GM18868 (cell line): ENCODE results near the gene KCNMA1.
A peak's percentile ranks its signal among the peaks of the same experiment; 100 is the strongest.

Experiments used
- ATAC-seq: cut with Tn5 transposase; IDR thresholded peaks from one replicate; pipeline ENCODE4 v1.9.1; 2021; ENCODE audit warnings: mild to moderate bottlenecking, moderate library complexity; ENCODE audit not compliant: unreplicated experiment

KCNMA1 gene

DNA sequence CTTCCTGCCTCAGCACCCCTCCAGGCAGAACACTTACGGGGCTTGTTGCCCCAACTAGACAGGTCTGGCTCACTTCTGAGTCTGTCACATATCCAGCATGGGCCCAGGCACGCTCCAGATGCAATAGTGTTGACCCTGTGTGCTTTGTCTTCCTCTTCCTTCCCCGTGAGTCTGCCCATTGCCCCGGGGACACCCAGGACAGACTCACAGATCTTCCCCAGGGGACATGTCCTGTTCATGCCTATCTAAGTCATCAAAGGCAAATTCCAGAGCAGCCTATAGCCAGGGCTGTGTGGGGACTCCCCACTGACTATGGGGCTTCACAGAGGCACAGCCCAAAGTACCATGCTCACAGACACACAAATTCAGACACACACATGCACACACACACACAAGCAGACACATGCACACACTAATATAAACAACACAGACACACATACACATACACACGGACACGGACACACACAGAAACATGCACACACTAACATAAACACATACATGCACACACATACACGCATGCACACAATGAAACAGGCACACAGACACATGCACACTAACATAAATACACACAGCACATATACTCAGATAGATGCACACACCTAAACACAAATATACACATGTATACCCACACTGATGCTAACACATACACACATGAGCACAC lies 175.8 kb downstream of the KCNMA1 start:
- peak; percentile 63 for ATAC-seq

DNA sequence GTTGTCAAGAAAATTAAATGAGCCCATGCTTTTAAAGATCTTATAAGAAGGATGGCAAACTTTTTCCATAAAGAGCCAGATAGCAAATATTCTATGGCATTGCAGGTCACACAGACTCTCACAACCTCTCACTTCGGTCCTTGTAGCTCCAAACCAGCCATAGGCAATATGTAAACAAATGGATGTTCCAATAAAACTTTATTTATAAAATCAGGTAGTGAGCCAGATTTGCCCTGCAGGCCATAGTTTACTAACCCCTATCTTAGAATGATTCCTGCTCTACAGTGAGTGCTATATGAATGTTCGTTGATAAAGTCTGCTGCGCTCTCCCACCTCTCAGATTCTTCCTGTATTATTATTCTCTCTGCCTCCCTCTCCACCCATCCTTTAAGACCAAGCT lies 177.7 kb downstream of the KCNMA1 start:
- ATAC-seq: no peak

DNA sequence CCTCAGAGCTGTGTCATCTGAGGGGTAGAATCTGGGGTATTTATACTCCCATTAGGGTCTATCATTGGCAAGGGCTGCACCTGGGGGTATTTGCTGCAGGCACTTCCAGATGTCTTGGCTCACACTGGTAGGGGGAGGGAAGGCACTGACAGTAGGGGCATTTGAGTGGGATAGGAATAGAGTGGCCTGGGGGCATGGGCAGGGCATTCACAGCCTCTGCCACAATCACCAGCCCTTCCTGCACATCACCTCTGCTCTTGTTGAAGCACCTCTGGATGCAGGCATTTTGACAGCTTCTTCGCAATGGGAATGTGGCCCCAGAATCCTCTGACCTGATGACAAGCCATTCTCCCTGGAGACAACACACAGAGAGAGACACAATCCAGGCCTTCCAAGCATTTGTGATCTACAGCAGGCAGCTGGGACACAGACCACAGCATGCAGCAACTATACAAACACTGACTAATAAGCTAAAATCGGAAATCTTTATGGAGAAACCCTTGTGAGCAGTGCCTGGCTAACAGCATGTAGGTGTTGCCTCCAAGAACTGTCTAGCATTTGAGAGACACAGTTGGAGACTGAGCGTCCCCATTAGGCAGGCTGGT lies 178.5 kb downstream of the KCNMA1 start:
- no peak for ATAC-seq

DNA sequence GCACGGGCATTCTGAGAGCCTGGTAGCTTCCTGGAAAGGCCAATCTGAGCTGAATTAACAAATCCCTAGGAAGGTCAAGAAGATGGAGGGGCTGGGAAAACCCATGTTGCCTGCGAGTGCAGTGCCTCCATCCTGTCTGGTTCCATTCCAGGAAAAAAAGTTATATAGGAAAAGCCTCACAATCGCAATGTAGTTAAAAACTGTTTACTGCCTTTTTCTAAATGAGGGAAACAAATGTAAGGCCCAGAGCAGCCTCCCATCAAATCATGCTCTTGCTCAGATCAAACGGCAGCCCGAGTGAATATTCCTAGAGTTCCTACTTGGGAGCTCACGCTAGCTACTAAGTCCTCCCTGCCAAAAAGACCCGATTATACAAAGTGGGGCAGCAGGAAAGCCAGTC lies 179.9 kb downstream of the KCNMA1 start:
- ATAC-seq: no peak

DNA sequence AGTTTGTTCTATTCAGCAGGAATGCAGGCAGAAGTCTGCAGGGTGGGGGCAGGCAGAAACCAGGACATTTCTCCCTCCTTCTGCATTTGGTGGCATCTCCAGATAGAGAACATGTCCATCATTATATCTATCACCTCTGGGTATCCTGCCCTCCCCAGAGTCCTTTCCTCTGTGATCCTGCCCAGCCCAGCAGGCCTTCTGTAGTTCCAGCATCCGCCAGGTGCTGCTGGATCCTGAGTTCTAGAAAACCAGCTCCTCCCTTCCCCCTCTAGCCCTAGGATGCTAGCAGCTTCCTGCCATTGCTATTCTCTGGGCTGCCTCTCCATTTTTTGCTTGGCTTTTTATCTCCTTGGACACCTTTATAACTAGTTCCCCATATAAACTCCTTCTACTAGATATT lies 180.3 kb downstream of the KCNMA1 start:
- ATAC-seq: no peak

DNA sequence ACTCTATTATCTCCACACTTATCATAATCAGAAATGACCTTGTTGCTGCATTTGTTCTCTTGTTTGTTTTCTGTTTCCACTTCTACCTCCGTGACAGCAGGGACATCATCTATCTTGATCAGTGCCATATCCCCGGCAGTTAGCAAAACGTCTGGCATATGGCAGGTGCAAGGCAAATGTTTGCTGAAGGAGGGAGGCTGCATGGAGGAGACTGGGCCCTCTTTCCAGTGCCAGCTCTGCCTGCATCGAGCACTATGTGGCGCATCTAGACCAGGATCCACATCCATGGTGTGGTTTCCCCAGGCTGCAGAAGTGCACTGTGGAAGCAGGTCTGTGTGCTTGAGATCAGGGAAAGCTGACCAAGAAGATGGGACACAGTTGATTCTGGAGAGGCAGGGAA lies 181.2 kb downstream of the KCNMA1 start:
- ATAC-seq: no peak

DNA sequence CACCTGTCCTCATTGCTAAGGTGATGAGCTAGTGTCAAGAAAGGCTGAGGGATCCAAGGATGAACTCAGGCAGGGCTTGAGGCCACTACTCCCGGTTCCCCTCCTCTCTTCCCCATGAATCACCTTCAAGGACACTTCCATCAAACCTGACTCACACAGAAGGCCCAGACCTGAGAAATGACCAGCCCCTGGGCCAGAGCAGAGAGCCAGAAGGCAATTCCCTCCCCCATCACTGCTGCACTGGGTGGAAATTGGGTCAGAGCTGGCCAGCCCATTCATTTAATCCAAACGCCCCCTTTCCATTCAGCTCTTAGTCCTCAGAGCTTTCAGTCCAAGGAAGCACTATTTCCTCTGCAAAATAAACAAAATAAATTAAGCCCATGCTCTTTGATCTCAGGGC lies 182.0 kb downstream of the KCNMA1 start:
- ATAC-seq: no peak

DNA sequence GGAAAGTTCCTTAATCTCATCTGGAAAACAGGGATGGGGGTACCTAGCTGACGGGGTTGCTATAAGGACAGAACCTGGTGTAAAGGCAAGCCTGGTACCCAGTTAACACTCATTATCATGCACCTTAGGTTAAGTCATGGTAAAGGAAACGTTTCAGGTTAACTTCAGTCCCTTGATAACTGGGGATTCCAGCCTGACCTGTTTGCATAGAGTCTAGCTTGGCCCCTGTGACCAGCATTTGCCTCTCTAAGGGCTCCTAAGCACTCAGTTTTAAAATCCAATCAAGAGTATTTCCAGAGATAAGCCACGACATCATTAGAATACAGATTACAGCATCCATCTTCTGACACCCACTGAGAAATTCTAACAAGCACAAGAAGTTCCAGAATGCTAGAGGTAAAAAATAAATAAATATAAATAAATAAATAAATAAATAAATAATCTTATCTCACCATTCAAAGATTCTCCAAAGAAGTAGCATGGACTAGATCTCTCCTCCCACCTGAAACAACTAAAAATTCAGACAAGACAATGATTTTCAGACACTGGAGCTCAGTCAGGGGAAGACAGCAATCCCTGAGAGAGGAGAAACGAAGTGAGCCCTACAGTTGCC lies 184.6 kb downstream of the KCNMA1 start:
- no peak for ATAC-seq

DNA sequence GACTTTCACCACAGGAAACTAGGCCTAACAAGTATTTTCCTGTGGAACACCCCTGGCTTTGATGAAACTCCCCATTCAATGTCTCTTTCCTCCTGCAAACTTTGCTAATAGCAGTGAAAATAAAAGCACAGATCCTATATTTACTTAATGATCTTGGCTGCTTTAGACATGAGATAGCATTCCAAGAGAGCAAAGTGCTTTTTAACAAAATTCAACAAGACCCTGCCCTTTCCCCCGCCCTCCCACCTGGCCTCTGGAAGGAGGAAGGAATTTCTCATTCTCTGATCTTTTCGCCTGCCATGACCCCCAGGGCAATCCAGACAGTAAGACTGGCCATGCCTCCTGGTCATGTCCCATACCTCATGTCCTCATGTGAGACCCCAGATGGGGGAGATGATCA lies 185.7 kb downstream of the KCNMA1 start:
- no peak for ATAC-seq

DNA sequence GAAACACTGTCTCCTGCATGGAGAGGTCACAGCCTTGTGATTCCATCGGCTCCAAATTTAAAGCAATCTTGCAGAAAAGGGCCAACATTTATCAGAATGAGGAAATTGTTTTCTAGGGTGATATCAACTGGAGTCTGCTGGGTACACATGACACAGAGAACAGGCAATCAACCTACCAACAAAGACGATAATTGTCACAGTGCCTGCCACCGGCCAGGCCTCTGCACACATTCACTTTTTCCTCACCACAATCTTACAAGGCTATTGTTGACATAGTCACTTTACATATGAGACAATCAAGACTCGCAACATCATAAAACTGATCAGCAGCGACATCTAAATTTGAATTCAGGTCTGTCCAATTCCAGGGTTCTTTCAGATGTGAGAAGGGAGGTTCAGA lies 189.4 kb downstream of the KCNMA1 start:
- ATAC-seq: no peak

DNA sequence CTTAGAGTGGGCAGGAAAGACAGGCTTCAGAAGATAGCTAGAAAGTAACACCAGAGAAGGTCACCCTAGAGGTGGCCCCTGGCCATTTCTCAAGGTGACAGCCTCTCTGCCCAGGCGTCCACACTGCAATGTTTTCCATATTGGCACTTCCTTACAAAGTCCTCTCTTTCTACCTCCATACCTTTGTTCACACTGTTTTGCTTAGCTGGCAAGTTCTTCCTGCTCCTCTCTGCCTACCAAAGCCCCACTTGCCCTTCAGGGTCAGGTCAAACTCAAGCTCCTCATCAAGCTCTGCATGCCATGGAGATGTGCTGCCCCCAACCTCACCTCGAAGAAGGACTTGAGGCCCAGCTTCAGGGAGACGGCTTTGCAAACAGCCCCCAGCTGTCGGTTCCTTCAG lies 190.9 kb downstream of the KCNMA1 start:
- ATAC-seq: no peak

DNA sequence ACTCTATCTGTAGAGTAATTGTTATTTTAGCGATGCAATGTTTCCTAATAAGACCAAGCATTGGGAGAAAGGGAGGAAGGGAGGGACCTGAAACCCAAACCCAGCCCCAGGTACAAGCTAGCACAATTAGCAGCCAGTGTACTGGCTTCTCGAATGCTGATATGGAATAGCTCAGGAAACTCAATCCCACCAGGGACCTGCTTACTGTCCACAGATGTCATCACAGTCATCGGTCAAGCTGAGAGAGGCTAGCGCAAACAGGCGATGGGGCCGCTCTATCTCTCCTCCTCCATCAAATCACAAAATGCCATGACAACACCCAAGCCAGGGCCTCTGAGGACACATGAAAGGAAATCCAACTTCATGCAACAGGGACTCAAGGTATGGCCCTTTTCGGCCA lies 192.1 kb downstream of the KCNMA1 start:
- no peak for ATAC-seq

DNA sequence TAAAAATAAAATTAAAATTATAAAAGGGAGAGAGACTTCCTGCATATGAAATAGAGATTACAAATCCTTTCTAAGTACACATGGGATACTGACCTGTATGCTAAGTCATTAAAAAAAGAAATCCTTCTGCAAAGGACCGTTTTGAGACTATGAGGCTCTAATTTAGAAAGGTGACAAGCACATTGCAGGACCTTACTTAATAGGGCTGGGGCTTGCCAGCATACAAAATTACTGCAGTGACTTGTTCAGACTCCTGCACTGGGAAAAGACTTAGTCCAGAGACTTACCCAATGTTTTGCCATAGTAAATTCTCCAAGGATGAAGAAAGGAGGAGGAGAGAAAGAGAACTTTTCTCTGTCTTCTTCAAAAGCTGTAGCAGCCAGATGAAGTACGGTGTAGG lies 193.6 kb downstream of the KCNMA1 start:
- no peak for ATAC-seq

DNA sequence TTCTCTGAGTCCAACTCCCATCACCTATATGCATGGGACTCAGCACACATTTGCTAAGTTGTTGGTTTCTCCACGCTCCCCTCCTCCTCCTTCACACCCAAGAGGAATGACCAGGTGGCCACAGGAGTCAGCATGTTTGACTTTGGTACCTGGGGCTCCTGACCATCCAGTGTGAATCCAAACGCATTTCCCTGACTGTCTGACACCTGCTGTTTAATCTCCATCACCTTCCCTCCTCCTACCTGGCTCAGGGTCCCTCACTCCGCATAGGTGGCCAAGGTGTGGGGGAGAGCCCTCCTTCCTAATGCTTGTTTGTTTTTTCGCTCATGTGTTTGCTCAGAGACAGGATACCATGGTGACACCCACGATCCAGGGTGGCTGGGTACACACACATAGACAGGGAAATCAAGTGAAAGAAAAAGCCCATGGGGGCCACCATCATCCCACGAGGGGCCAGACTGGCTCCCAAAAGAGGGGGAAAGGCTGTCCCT lies 194.9 kb downstream of the KCNMA1 start:
- ATAC-seq: no peak

DNA sequence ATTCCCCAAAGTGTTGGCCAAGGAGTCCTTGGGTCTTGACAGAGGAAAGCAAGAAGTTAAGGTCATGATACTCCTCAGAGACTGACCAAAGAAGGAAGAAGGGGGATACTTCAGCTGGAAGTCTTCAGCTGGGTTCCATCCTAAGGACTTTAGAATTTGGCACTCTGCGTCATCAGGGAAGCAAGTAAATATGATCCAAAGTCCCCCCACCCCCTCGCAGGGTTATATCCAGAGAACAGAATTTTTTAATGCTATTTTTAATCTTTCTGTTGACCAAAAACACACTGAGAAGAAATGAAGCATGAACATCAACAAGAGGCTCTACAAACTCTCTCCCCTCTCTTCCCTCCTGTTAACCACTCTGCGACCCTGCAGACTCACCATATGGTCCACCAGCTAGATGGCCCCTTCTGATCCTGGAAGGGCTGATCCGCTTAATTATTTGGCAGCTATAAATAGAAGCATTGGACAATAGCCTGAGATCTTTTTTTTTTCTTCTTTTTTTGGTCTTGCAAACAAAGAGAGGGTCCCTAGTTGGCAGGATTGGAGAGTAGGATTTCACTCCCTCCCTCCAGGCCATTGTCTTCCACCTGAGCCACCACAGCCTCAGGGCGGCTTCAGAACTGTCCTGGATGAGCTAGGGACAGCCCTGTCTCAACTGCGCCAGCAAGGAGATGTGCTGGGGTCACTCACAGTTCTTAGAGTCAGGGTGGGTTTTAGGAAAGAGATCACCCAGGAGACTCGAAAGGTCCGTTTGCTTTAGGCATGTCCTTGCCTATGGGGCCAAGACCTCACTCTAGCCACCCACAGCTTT lies 196.0 kb downstream of the KCNMA1 start:
- no peak for ATAC-seq

DNA sequence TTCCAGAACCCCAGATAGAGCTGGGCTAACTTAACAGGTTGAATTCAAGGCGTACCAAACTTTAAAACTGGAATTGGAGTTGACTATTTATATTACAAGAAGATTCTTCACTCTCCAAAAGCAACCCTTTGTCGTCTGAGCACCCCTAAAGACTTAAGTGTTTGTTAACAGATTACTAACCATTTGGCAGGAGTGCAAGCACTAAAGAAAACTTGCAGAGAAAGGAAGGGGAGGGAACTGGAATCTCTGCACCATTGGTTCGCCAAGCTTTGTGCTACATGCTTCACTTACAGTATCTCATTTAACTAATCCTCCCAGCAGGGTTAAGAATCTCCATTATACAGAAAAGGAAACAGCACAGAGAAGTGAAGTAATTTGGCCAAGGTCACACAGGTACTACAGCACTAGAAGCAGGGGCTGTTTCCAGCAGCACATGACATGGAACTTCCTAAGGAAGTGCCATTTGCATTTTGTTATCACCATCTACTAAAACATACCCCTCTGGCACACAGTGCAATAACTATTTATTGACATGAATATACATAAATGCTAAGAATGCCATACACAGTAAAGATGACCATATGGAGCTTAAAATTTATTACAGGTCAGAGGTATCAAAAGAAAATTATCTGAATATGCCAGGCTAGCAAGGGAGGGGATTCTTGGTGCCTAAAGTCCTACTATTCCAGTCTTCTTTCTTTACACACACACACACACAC lies 201.2 kb downstream of the KCNMA1 start:
- no peak for ATAC-seq

DNA sequence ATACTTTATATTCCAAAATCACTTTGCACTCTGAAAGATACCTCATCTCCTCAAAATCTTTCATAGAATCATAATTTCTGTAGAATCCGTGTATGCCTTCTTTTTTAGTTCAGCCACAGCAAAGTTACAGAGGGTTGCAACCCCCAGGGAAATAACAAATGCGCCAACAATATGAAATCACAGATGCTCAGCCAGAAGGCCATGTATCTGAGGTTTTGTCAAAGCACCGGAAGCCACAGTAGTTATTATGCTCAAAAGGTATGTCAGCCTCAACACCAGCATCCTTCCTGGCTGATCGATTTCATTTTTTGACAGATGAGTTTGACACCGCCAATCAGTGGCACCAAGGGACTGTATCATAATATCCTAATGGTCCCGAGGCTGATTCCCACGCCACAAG lies 204.1 kb downstream of the KCNMA1 start:
- no peak for ATAC-seq

DNA sequence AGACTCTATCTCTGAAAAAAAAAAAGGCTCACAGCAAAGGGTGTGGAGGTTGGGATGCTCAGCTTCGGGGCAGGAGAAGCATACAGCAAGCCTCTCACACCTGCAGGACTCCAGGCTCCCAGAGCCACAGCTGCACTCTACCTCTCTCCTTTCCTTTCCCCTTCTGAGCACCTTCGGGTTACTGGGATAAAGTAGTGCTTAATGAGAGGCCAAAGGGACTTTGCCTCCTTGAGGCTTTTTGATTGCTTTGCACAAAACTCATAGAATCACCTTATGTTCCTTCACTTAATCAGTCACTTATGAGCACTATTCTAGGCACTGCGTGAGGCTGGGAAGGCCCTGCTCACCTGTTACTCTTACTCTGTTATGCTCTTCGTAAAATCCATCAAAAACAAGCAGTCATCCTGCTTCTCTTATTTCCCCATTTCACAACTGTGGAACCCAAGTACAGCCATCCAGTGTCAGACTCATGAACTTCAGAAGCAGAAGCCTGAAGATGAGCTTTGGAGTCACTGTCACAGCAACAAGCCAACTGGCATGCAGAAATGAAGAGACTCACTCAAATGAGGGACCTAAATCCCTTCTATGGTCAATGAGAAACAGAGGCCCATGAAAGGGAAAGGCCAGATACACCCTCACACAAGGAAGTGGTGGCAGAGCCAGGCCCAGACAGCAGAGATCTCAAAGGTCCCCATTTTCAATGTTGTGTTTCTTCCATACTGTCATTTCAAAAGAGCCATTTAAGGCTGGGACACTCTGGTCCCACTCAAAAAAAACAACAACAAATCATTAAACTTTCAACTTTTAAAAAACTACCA lies 205.4 kb downstream of the KCNMA1 start:
- ATAC-seq: no peak

DNA sequence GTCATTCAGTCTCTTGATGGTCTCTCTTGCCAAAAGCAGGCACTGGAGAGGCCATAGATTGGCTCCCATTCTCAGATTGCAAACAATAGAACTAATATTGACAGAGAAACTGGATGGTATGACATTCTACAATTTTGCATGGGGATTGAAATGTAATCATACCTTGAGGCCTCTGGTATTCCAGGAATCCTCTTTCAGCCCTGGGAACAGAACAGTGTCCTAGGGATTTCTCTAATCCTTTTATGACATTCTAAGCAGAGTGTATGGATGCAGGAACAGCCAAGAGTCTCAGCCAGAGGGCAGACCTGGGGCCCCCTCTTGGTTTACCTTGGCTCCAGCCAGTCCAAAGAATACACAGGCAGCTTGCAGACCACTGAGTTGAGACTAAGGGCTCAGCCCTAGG lies 206.4 kb downstream of the KCNMA1 start:
- no peak for ATAC-seq

DNA sequence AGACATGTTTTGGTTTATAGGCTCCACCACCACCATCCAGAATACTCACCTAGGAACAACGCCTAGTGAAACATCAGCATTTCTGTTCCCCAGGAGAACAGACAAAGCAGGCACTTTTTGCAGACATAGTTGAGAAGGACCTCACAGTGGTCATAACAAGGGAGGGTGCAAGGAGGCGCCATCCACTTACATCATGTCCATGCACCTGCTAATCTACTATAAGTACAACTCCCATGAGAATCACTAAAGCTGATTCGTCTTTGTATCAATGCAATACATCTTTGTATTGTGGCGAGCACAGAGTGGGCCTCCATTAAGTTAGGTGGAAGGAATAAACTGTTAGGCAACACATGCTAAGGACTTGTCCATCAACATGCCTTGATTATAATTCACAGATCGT lies 207.1 kb downstream of the KCNMA1 start:
- ATAC-seq: no peak
